Naive thymus-derived CD8-positive, alpha-beta T cell (primary cell): Measurements from ENCODE around the gene SAP130. TPM values are rescaled to one million over a fixed set of nuclear protein-coding genes. Genes with fewer than 3 reads are reported as not detected.

Experiments
- ATAC-seq, 2 donors: fragments of 150-1000 bp; cut with Tn5 transposase in 1 of 2; sonication (Bioruptor Pico), chemical (Tn5 transposase) in 1 of 2; 1 replicate in 1 of 2; 2 replicates in 1 of 2; pipeline ENCODE4 v1.10.0; 2021; ENCODE audit warnings: mild to moderate bottlenecking in 2 of 2, moderate library complexity in 2 of 2
- POLR2A ChIA-PET: fragments of 350-600 bp; sonication (Branson Sonifier 250); formaldehyde crosslinking; loops from one replicate; lab custom pipeline; 2021; ENCODE audit warnings: antibody characterized with exemption; lab: Charles Lee
- DNase-seq, 10 donors: peaks; one replicate each; pipeline versions ENCODE4 v3.0.0 to v3.0.0-alpha.2; 2020 to 2022
- H3K27ac Mint-ChIP-seq, 10 donors: one replicate each; pipeline ENCODE4 v1.8.0; 2020 to 2022; ENCODE audit warnings: mild to moderate bottlenecking in 10 of 10, mixed read lengths in 10 of 10, moderate library complexity in 4 of 10, inconsistent platforms in 1 of 10
- H3K27me3 Mint-ChIP-seq, 5 donors: one replicate each; pipeline ENCODE4 v1.8.0; 2021 to 2022; ENCODE audit warnings: mixed read lengths in 5 of 5
- H3K36me3 Mint-ChIP-seq, 3 donors: one replicate each; pipeline ENCODE4 v1.8.0; 2020 to 2022; ENCODE audit warnings: mixed read lengths in 3 of 3, mild to moderate bottlenecking in 2 of 3, inconsistent platforms in 1 of 3
- H3K4me1 Mint-ChIP-seq, 4 donors: one replicate each; pipeline ENCODE4 v1.8.0; 2021 to 2022; ENCODE audit warnings: mixed read lengths in 4 of 4
- H3K4me3 Mint-ChIP-seq, 10 donors: one replicate each; pipeline ENCODE4 v1.8.0; 2020 to 2022; ENCODE audit warnings: mild to moderate bottlenecking in 10 of 10, mixed read lengths in 10 of 10, moderate library complexity in 6 of 10, inconsistent platforms in 1 of 10
- H3K9me3 Mint-ChIP-seq, 9 donors: one replicate each; pipeline ENCODE4 v1.8.0; 2020 to 2022; ENCODE audit warnings: mixed read lengths in 9 of 9, mild to moderate bottlenecking in 3 of 9, inconsistent platforms in 1 of 9, moderate library complexity in 1 of 9
- polyA plus RNA-seq, 3 donors: library from polyadenylated mRNA; unstranded; fragments of 300-500 nt; fragmentation: Illumina TruSeq; gene quantifications; one replicate each; pipeline ENCODE4 v1.2.3, GENCODE V29; 2021
- total RNA-seq, 8 experiments: library from RNA in 2 of 8; stranded (reverse) in 2 of 8; gene quantifications; one replicate each; pipeline ENCODE4 v1.2.3 and lab custom pipeline; 2021 to 2026

The SAP130 gene
- total and polyA plus RNA-seq, 5 experiments from 2014 or later = 5.4 to 31.2 (median 12.1) TPM

GRCh38 chr2:128040166-128040771 is 12.4 kb upstream of the SAP130 start:
- H3K4me1 Mint-ChIP-seq = peaks cover 0 to 2% (median 0%) of the 10 kb centered on the region in 4 donors
- ATAC-seq (no peak), DNase-seq (no peak)
- H3K27me3 Mint-ChIP-seq = peaks cover 7 to 29% (median 18%) of the 10 kb centered on the region in 5 donors
- H3K36me3 Mint-ChIP-seq = peaks cover 2 to 29% (median 10%) of the 10 kb centered on the region in 3 donors
- POLR2A ChIA-PET = no interaction called here
- no peak overlapping the region for H3K4me3 Mint-ChIP-seq
- H3K9me3 Mint-ChIP-seq = peaks cover 13 to 65% (median 39%) of the 10 kb centered on the region in 9 donors
- no peak overlapping the region for H3K27ac Mint-ChIP-seq

GRCh38 chr2:128039535-128039934 is 11.7 kb upstream of the SAP130 start:
- peaks cover 2 to 29% (median 10%) of the 10 kb centered on the region in 3 donors for H3K36me3 Mint-ChIP-seq
- no peak overlapping the region for H3K27ac Mint-ChIP-seq
- no peak overlapping the region for H3K4me3 Mint-ChIP-seq
- H3K4me1 Mint-ChIP-seq = peaks cover 0 to 2% (median 0%) of the 10 kb centered on the region in 4 donors
- ATAC-seq = no peak
- no peak for DNase-seq
- H3K27me3 Mint-ChIP-seq = peaks cover 9 to 29% (median 18%) of the 10 kb centered on the region in 5 donors
- POLR2A ChIA-PET = no interaction called here
- peaks cover 13 to 61% (median 39%) of the 10 kb centered on the region in 9 donors for H3K9me3 Mint-ChIP-seq

- Mint-ChIP-seq H3K4me1 (peaks cover 0 to 2% (median 0%) of the 10 kb centered on the region in 4 donors), H3K4me3 (no peak overlapping the region), H3K27ac (no peak overlapping the region), H3K36me3 (peaks cover 2 to 24% (median 10%) of the 10 kb centered on the region in 3 donors), H3K9me3 (peaks cover 11 to 51% (median 39%) of the 10 kb centered on the region in 9 donors), H3K27me3 (peaks cover 9 to 29% (median 18%) of the 10 kb centered on the region in 5 donors)
- POLR2A ChIA-PET = no interaction called here
- no peak for ATAC-seq
- no peak for DNase-seq
These were observed 10.6 kb upstream of the SAP130 start for GRCh38 chr2:128038411-128038810.

- no peak overlapping the region for H3K27ac Mint-ChIP-seq
- POLR2A ChIA-PET = no interaction called here
- H3K4me3 Mint-ChIP-seq = no peak overlapping the region
- no peak for ATAC-seq
- no peak for DNase-seq
- peaks cover 10 to 29% (median 18%) of the 10 kb centered on the region in 5 donors for H3K27me3 Mint-ChIP-seq
- peaks cover 2 to 16% (median 10%) of the 10 kb centered on the region in 3 donors for H3K36me3 Mint-ChIP-seq
- H3K9me3 Mint-ChIP-seq = peaks cover 3 to 44% (median 32%) of the 10 kb centered on the region in 9 donors
- peaks cover 0 to 2% (median 0%) of the 10 kb centered on the region in 4 donors for H3K4me1 Mint-ChIP-seq
These were observed 9.8 kb upstream of the SAP130 start for GRCh38 chr2:128037649-128038048.

- Mint-ChIP-seq H3K36me3 (peaks cover 2 to 13% (median 10%) of the 10 kb centered on the region in 3 donors), H3K4me3 (no peak overlapping the region), H3K27me3 (peaks cover 8 to 29% (median 18%) of the 10 kb centered on the region in 5 donors), H3K9me3 (peaks cover 0 to 38% (median 26%) of the 10 kb centered on the region in 9 donors), H3K4me1 (peaks cover 0 to 2% (median 0%) of the 10 kb centered on the region in 4 donors), H3K27ac (no peak overlapping the region)
- DNase-seq (no peak), ATAC-seq (no peak)
- POLR2A ChIA-PET = no interaction called here
These were observed 9.1 kb upstream of the SAP130 start for GRCh38 chr2:128036748-128037607.

- Mint-ChIP-seq H3K4me1 (peaks cover 5 to 12% (median 8%) of the 10 kb centered on the region in 4 donors), H3K4me3 (peak overlapping the region in 1 of 10 donors; percentile 24), H3K27ac (no peak overlapping the region), H3K9me3 (peaks cover 0 to 15% (median 9%) of the 10 kb centered on the region in 9 donors), H3K27me3 (peaks cover 0 to 6% (median 0%) of the 10 kb centered on the region in 5 donors), H3K36me3 (peaks cover 0 to 7% (median 6%) of the 10 kb centered on the region in 3 donors)
- ATAC-seq (no peak), DNase-seq (no peak)
- POLR2A ChIA-PET = no interaction called here
These were observed 4.2 kb upstream of the SAP130 start for GRCh38 chr2:128032092-128032491.

GRCh38 chr2:128028668-128029054 is 802 bp upstream of the SAP130 start:
- ATAC-seq = no peak
- Mint-ChIP-seq H3K27ac (peak overlapping the region; percentile 60 to 96 (median 90)), H3K27me3 (peaks cover 0 to 4% (median 0%) of the 10 kb centered on the region in 5 donors), H3K36me3 (peaks cover 0 to 6% (median 0%) of the 10 kb centered on the region in 3 donors), H3K9me3 (peaks cover 0 to 3% (median 0%) of the 10 kb centered on the region in 9 donors), H3K4me1 (peaks cover 10 to 35% (median 21%) of the 10 kb centered on the region in 4 donors), H3K4me3 (peak overlapping the region; percentile 80 to 96 (median 89))
- DNase-seq = no peak
- POLR2A ChIA-PET = interaction anchor here (2.4 to 2.5 kb wide), 2 partner anchors 62 to 327 kb away, joined by 10 to 27 read pairs; partner anchors contain the start of genes SFT2D3 and UGGT1

GRCh38 chr2:128027278-128027800 is 520 bp downstream of the SAP130 start:
- H3K27me3 Mint-ChIP-seq = no peaks in the 10 kb centered on the region
- DNase-seq (peak; percentile 93 to 100 (median 98)), ATAC-seq (peak; percentile 79 to 84)

GRCh38 chr2:128026448-128027277 is 1.2 kb downstream of the SAP130 start:
- Mint-ChIP-seq H3K4me3 (peak overlapping the region; percentile 87 to 98 (median 96)), H3K27me3 (no peaks in the 10 kb centered on the region), H3K36me3 (peaks cover 0 to 18% (median 0%) of the 10 kb centered on the region in 3 donors), H3K4me1 (peaks cover 10 to 41% (median 21%) of the 10 kb centered on the region in 4 donors), H3K9me3 (no peaks in the 10 kb centered on the region), H3K27ac (peak overlapping the region in 9 of 10 donors; percentile 83 to 97 (median 91))
- peak in 1 of 2 donors; percentile 1 for ATAC-seq
- DNase-seq = peak in 1 of 10 donors; percentile 5
- POLR2A ChIA-PET = no interaction called here

More at GRCh38 chr2:128027278-128027800, 520 bp downstream of the SAP130 start:
- Mint-ChIP-seq H3K36me3 (peaks cover 0 to 13% (median 0%) of the 10 kb centered on the region in 3 donors), H3K4me3 (peak overlapping the region; percentile 70 to 96 (median 91)), H3K4me1 (peaks cover 10 to 35% (median 21%) of the 10 kb centered on the region in 4 donors), H3K9me3 (no peaks in the 10 kb centered on the region), H3K27ac (peak overlapping the region in 5 of 10 donors; percentile 92 to 95 (median 94))
- POLR2A ChIA-PET = interaction anchor here (0.9 to 2.5 kb wide), 3 partner anchors 64 to 501 kb away, joined by 4 to 27 read pairs (median 10); partner anchors contain the start of genes IWS1, SFT2D3 and UGGT1

GRCh38 chr2:128024816-128025215 is 3.0 kb downstream of the SAP130 start:
- POLR2A ChIA-PET = no interaction called here
- peaks cover 0 to 32% (median 0%) of the 10 kb centered on the region in 3 donors for H3K36me3 Mint-ChIP-seq
- H3K27ac Mint-ChIP-seq = no peak overlapping the region
- no peaks in the 10 kb centered on the region for H3K27me3 Mint-ChIP-seq
- ATAC-seq (no peak), DNase-seq (no peak)
- no peak overlapping the region for H3K4me3 Mint-ChIP-seq
- H3K9me3 Mint-ChIP-seq = no peaks in the 10 kb centered on the region
- H3K4me1 Mint-ChIP-seq = peaks cover 10 to 42% (median 22%) of the 10 kb centered on the region in 4 donors

GRCh38 chr2:128017561-128017960 is 10.3 kb downstream of the SAP130 start:
- Mint-ChIP-seq H3K27me3 (no peaks in the 10 kb centered on the region), H3K27ac (no peak overlapping the region), H3K36me3 (peaks cover 3 to 77% (median 28%) of the 10 kb centered on the region in 3 donors), H3K9me3 (no peaks in the 10 kb centered on the region), H3K4me1 (peaks cover 0 to 11% (median 4%) of the 10 kb centered on the region in 4 donors), H3K4me3 (no peak overlapping the region)
- DNase-seq (no peak), ATAC-seq (no peak)
- POLR2A ChIA-PET = interaction anchor here (0.6 to 0.7 kb wide), 2 partner anchors 64 to 73 kb away, joined by 3 to 4 read pairs; partner anchors contain the start of gene UGGT1
